ACC112 (cell line): ENCODE data around the gene ZNF638.
"Not testable (repeated sequence)": the region's sequence is repeated elsewhere in the genome, so short reads cannot be mapped to it uniquely, and the experiment has no call there.

Experiments
- H2AFZ ChIP-seq: fragments of 200-600 bp; sonication (generic); one replicate; pipeline ENCODE4 v1.6.0; 2017; ENCODE audit warnings: antibody characterized with exemption, low read length; ENCODE audit not compliant: unreplicated experiment
- H3K27ac ChIP-seq: fragments of 200-600 bp; sonication (generic); 2 replicates; pipeline ENCODE4 v1.5.1; 2014; ENCODE audit warnings: low read depth, mild to moderate bottlenecking, antibody characterized with exemption, low read length, moderate library complexity
- H3K27me3 ChIP-seq: fragments of 200-600 bp; sonication (generic); 2 replicates; pipeline ENCODE4 v1.6.1; 2014; ENCODE audit warnings: mild to moderate bottlenecking, antibody characterized with exemption, low read length, moderate library complexity, mixed read lengths; ENCODE audit not compliant: insufficient read depth
- H3K36me3 ChIP-seq: fragments of 200-600 bp; sonication (generic); 2 replicates; pipeline ENCODE4 v1.6.1; 2016; ENCODE audit warnings: mild to moderate bottlenecking, antibody characterized with exemption, low read length, moderate library complexity, mixed read lengths; ENCODE audit not compliant: insufficient read depth
- H3K4me1 ChIP-seq: fragments of 200-600 bp; sonication (generic); one replicate; pipeline ENCODE4 v1.6.1; 2016; ENCODE audit warnings: low read length, mixed read lengths; ENCODE audit not compliant: insufficient read depth, unreplicated experiment, control insufficient read depth
- H3K4me3 ChIP-seq: fragments of 200-600 bp; sonication (generic); 2 replicates; pipeline ENCODE4 v1.5.1; 2014; ENCODE audit warnings: mild to moderate bottlenecking, low read depth, low read length
- H3K79me2 ChIP-seq: fragments of 200-600 bp; sonication (generic); one replicate; pipeline ENCODE4 v1.6.0; 2016; ENCODE audit warnings: low read length; ENCODE audit not compliant: control insufficient read depth, unreplicated experiment, insufficient read depth

The ZNF638 gene

GRCh38 chr2:71428472-71429383 lies 97.1 kb downstream of the ZNF638 start:
- Histone ChIP-seq H3K79me2 (no peaks in the 10 kb centered on the region), H2AFZ (no peak overlapping the region), H3K27ac (no peak overlapping the region), H3K4me3 (no peak overlapping the region), H3K36me3 (peaks cover 37% of the 10 kb centered on the region), H3K4me1 (no peaks in the 10 kb centered on the region), H3K27me3 (no peaks in the 10 kb centered on the region)

- H2AFZ ChIP-seq, H3K79me2 ChIP-seq, H3K27ac ChIP-seq, H3K4me1 ChIP-seq, H3K27me3 ChIP-seq, H3K4me3 ChIP-seq, H3K36me3 ChIP-seq: not testable (repeated sequence)
Measured at GRCh38 chr2:71445142-71445541, 113.6 kb downstream of the ZNF638 start.

GRCh38 chr2:71446505-71446904 lies 114.9 kb downstream of the ZNF638 start:
- no peak overlapping the region for H2AFZ ChIP-seq
- H3K79me2 ChIP-seq: no peaks in the 10 kb centered on the region
- no peak overlapping the region for H3K27ac ChIP-seq
- H3K4me1 ChIP-seq: no peaks in the 10 kb centered on the region
- H3K27me3 ChIP-seq: no peaks in the 10 kb centered on the region
- no peak overlapping the region for H3K4me3 ChIP-seq
- H3K36me3 ChIP-seq: no peaks in the 10 kb centered on the region

- Histone ChIP-seq H3K36me3 (no peaks in the 10 kb centered on the region), H3K4me3 (no peak overlapping the region), H2AFZ (no peak overlapping the region), H3K79me2 (no peaks in the 10 kb centered on the region), H3K27ac (no peak overlapping the region), H3K27me3 (peaks cover 5% of the 10 kb centered on the region; the same call in 1 of the 2 replicates), H3K4me1 (peaks cover 8% of the 10 kb centered on the region)
Measured at GRCh38 chr2:71449343-71449742, 117.8 kb downstream of the ZNF638 start.

GRCh38 chr2:71451705-71452104 lies 120.1 kb downstream of the ZNF638 start:
- Histone ChIP-seq H3K36me3 (no peaks in the 10 kb centered on the region), H2AFZ (no peak overlapping the region), H3K4me1 (peaks cover 23% of the 10 kb centered on the region), H3K27me3 (peaks cover 8% of the 10 kb centered on the region; the same call in 1 of the 2 replicates), H3K27ac (no peak overlapping the region), H3K79me2 (no peaks in the 10 kb centered on the region), H3K4me3 (no peak overlapping the region)

- Histone ChIP-seq H3K36me3 (no peaks in the 10 kb centered on the region), H3K27me3 (peaks cover 8% of the 10 kb centered on the region; the same call in 1 of the 2 replicates), H2AFZ (no peak overlapping the region), H3K4me1 (peaks cover 28% of the 10 kb centered on the region), H3K79me2 (no peaks in the 10 kb centered on the region), H3K27ac (no peak overlapping the region), H3K4me3 (peak overlapping the region; percentile 77)
Measured at GRCh38 chr2:71452565-71452964, 121.0 kb downstream of the ZNF638 start.

- peak within 1 kb of the TSS; percentile 77 for H3K4me3 ChIP-seq
- peak within 1 kb of the TSS; percentile 88 for H2AFZ ChIP-seq
- H3K36me3 ChIP-seq: no peaks in the 10 kb centered on the region
- peaks cover 36% of the 10 kb centered on the region for H3K4me1 ChIP-seq
- H3K27me3 ChIP-seq: peaks cover 8% of the 10 kb centered on the region; the same call in 1 of the 2 replicates
- H3K27ac ChIP-seq: no peak within 1 kb of the TSS
- H3K79me2 ChIP-seq: no peaks in the 10 kb centered on the region
Measured at GRCh38 chr2:71453404-71454220, 122.0 kb downstream of the ZNF638 start, which contains the start of gene DYSF. Gene DYSF, plus strand, starts transcription at chr2:71453561.

- Histone ChIP-seq H2AFZ (no peak overlapping the region), H3K36me3 (no peaks in the 10 kb centered on the region), H3K4me3 (peak overlapping the region; percentile 77), H3K79me2 (no peaks in the 10 kb centered on the region), H3K27ac (no peak overlapping the region), H3K27me3 (peaks cover 8% of the 10 kb centered on the region; the same call in 1 of the 2 replicates), H3K4me1 (peaks cover 43% of the 10 kb centered on the region)
Measured at GRCh38 chr2:71454221-71455010, 122.8 kb downstream of the ZNF638 start.

- Histone ChIP-seq H2AFZ (no peak overlapping the region), H3K79me2 (no peaks in the 10 kb centered on the region), H3K27me3 (peaks cover 8% of the 10 kb centered on the region; the same call in 1 of the 2 replicates), H3K36me3 (no peaks in the 10 kb centered on the region), H3K4me3 (no peak overlapping the region), H3K4me1 (peaks cover 43% of the 10 kb centered on the region), H3K27ac (no peak overlapping the region)
Measured at GRCh38 chr2:71455011-71455740, 123.6 kb downstream of the ZNF638 start.
